OCI-LY3 (cell line): ENCODE measurements around the gene LRRC32.

Experiments used
- H2AFZ ChIP-seq: fragments of 200-600, 300-600 bp; shearing (Covaris generic); 2 replicates; pipeline ENCODE4 v1.6.0; 2014; ENCODE audit warnings: antibody characterized with exemption, low read depth, low read length
- H3K27ac ChIP-seq: fragments of 200-600, 300-600 bp; sonication (generic); 2 replicates; pipeline ENCODE4 v1.5.1; 2014; ENCODE audit warnings: mild to moderate bottlenecking, low read length, moderate library complexity, mixed read lengths
- H3K27me3 ChIP-seq: fragments of 200-600, 300-600 bp; sonication (generic); 2 replicates; pipeline ENCODE4 v1.6.1; 2014; ENCODE audit warnings: low read depth, low read length, mixed read lengths
- H3K36me3 ChIP-seq: fragments of 200-600, 300-600 bp; sonication (generic); replicated peaks from 2 replicates; pipeline ENCODE3; 2014; ENCODE audit warnings: low read depth, low read length, mixed read lengths
- H3K4me1 ChIP-seq: fragments of 300-600, 200-600 bp; sonication (generic); 2 replicates; pipeline ENCODE4 v1.6.1; 2014; ENCODE audit warnings: low read length, mixed read lengths
- H3K4me2 ChIP-seq: fragments of 200-600, 300-600 bp; sonication (generic); 2 replicates; pipeline ENCODE4 v1.6.1; 2014; ENCODE audit warnings: low read length, mixed read lengths
- H3K4me3 ChIP-seq: fragments of 300-600, 200-600 bp; sonication (generic); 2 replicates; pipeline ENCODE4 v1.5.1; 2014; ENCODE audit warnings: antibody characterized with exemption, mild to moderate bottlenecking, low read length, moderate library complexity
- H3K79me2 ChIP-seq: fragments of 300-600, 200-600 bp; shearing (Covaris generic); 2 replicates; pipeline ENCODE4 v1.6.1; 2014; ENCODE audit warnings: mild to moderate bottlenecking, low read length, mixed read lengths
- H3K9ac ChIP-seq: fragments of 300-600, 200-600 bp; shearing (Covaris generic); 2 replicates; pipeline ENCODE4 v1.6.0; 2014; ENCODE audit warnings: mild to moderate bottlenecking, low read length, moderate library complexity
- H3K9me3 ChIP-seq: fragments of 200-600, 300-600 bp; shearing (Covaris generic); 2 replicates; pipeline ENCODE4 v1.6.1; 2014; ENCODE audit warnings: low read length, mixed read lengths; ENCODE audit not compliant: insufficient read depth
- H4K20me1 ChIP-seq: fragments of 200-600, 300-600 bp; sonication (generic); 2 replicates; pipeline ENCODE4 v1.6.1; 2016; ENCODE audit warnings: low read length, mixed read lengths; ENCODE audit not compliant: insufficient read depth
- EZH2phosphoT487 ChIP-seq: fragments of 200-600 bp; shearing (Covaris generic); IDR thresholded peaks from 2 replicates; pipeline ENCODE4 v1.6.1; 2018; ENCODE audit warnings: antibody characterized with exemption, mixed run types, low read depth
- TF ChIP-seq, protein P1 (sequence below): fragments of 200-600, 300-600 bp; sonication (generic); IDR thresholded peaks from 2 replicates; pipeline ENCODE4 v1.5.1; 2014; ENCODE audit warnings: antibody characterized with exemption, low read length, low read depth

LRRC32 gene

GRCh38 chr11:76717369-76717768, 46.8 kb upstream of the LRRC32 start:
- Histone ChIP-seq H3K79me2 (no peaks in the 10 kb centered on the region), H4K20me1 (no peaks in the 10 kb centered on the region), H3K4me1 (peaks cover 6% of the 10 kb centered on the region; the same call in 1 of the 2 replicates)

GRCh38 chr11:76716268-76716667, 45.7 kb upstream of the LRRC32 start:
- Histone ChIP-seq H3K4me2 (no peak overlapping the region), H3K9me3 (no peaks in the 10 kb centered on the region), H3K27ac (no peak overlapping the region), H2AFZ (no peak overlapping the region), H3K4me1 (peaks cover 6% of the 10 kb centered on the region; the same call in 1 of the 2 replicates), H4K20me1 (no peaks in the 10 kb centered on the region), H3K4me3 (no peak overlapping the region), H3K27me3 (no peaks in the 10 kb centered on the region), H3K9ac (no peak overlapping the region), H3K79me2 (no peaks in the 10 kb centered on the region), H3K36me3 (no peaks in the 10 kb centered on the region)
- no peak for TF ChIP-seq EZH2phosphoT487
- TF ChIP-seq, protein P1, sequence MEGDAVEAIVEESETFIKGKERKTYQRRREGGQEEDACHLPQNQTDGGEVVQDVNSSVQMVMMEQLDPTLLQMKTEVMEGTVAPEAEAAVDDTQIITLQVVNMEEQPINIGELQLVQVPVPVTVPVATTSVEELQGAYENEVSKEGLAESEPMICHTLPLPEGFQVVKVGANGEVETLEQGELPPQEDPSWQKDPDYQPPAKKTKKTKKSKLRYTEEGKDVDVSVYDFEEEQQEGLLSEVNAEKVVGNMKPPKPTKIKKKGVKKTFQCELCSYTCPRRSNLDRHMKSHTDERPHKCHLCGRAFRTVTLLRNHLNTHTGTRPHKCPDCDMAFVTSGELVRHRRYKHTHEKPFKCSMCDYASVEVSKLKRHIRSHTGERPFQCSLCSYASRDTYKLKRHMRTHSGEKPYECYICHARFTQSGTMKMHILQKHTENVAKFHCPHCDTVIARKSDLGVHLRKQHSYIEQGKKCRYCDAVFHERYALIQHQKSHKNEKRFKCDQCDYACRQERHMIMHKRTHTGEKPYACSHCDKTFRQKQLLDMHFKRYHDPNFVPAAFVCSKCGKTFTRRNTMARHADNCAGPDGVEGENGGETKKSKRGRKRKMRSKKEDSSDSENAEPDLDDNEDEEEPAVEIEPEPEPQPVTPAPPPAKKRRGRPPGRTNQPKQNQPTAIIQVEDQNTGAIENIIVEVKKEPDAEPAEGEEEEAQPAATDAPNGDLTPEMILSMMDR, result no peak

More at GRCh38 chr11:76717369-76717768, 46.8 kb upstream of the LRRC32 start:
- Histone ChIP-seq H3K27ac (no peak overlapping the region), H3K4me3 (no peak overlapping the region), H3K27me3 (peaks cover 3% of the 10 kb centered on the region), H3K9me3 (no peaks in the 10 kb centered on the region), H3K4me2 (no peak overlapping the region), H3K36me3 (no peaks in the 10 kb centered on the region), H3K9ac (no peak overlapping the region), H2AFZ (no peak overlapping the region)
- TF ChIP-seq, protein P1, result no peak
- TF ChIP-seq EZH2phosphoT487, result no peak

DNA sequence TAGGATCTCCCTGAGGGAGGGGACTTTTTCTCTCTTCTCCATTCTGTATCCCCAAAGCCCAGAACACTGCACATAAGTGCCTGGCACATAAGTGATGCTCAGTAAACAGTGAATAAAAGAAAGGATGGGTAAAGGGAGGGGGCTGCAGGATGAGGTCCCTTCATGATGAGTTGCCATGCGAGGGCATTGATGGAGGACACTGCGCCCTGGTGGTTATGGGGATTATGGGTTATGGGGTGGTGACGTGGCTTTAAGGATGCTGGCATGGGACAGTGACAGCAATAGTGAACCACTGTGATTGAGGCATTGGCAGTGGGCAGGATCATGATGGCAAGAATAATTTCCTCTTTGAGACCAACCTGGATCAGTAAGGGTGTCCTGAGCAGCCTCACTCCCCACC, 43.9 kb upstream of the LRRC32 start:
- Histone ChIP-seq H2AFZ (no peak overlapping the region), H3K27me3 (no peaks in the 10 kb centered on the region), H3K4me1 (peaks cover 6% of the 10 kb centered on the region; the same call in 1 of the 2 replicates), H4K20me1 (no peaks in the 10 kb centered on the region), H3K36me3 (no peaks in the 10 kb centered on the region), H3K9ac (no peak overlapping the region), H3K79me2 (no peaks in the 10 kb centered on the region), H3K4me3 (no peak overlapping the region), H3K27ac (no peak overlapping the region), H3K4me2 (no peak overlapping the region), H3K9me3 (no peaks in the 10 kb centered on the region)
- TF ChIP-seq, protein P1, result peak; percentile 30; the same call in 1 of the 2 replicates
- no peak for TF ChIP-seq EZH2phosphoT487

DNA sequence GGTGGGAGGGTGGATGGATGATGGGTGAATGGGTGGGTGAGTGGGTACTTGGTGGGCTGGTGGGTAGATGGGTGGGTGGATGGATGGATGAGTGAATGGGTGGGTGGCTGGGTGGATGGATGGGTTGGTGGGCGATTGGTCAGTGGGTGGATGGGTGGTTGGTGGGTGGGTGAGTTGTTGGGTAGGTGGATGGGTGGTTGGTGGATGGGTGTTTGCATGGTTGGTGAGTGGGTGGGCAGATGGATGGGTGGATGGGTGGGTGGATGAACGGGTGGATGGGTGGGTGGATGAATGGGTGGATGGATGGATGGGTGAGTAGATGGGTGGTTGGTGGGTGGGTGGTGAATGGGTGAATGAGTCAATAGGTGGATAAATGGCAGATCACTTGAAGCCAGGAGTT, 43.0 kb upstream of the LRRC32 start:
- H3K4me2 ChIP-seq, result no peak overlapping the region
- no peak overlapping the region for H3K4me3 ChIP-seq
- H3K9ac ChIP-seq, result no peak overlapping the region
- no peaks in the 10 kb centered on the region for H3K79me2 ChIP-seq
- no peak overlapping the region for H2AFZ ChIP-seq
- H3K9me3 ChIP-seq, result no peaks in the 10 kb centered on the region
- no peak overlapping the region for H3K27ac ChIP-seq
- no peaks in the 10 kb centered on the region for H3K36me3 ChIP-seq
- no peaks in the 10 kb centered on the region for H3K27me3 ChIP-seq
- H4K20me1 ChIP-seq, result no peaks in the 10 kb centered on the region
- TF ChIP-seq, protein P1, result no peak
- TF ChIP-seq EZH2phosphoT487, result no peak
- H3K4me1 ChIP-seq, result peaks cover 6% of the 10 kb centered on the region; the same call in 1 of the 2 replicates
